DMS153 (cell line): ENCODE results near the gene MAD1L1.

ENCODE experiments used
- DNase-seq: peaks from one replicate; lab custom pipeline; 2025; lab: John Stamatoyannopoulos, UW

MAD1L1 gene

GRCh38 chr7:2104107-2104710, 128.5 kb downstream of the MAD1L1 start:
- no peak for DNase-seq

- DNase-seq: no peak
Observed at GRCh38 chr7:2103071-2103898, 129.5 kb downstream of the MAD1L1 start.

- no peak for DNase-seq
Observed at GRCh38 chr7:2102375-2102723, 130.4 kb downstream of the MAD1L1 start.

GRCh38 chr7:2101630-2102374, 130.9 kb downstream of the MAD1L1 start:
- DNase-seq: no peak

- DNase-seq: no peak
Observed at GRCh38 chr7:2100278-2101208, 132.2 kb downstream of the MAD1L1 start.

- no peak for DNase-seq
Observed at GRCh38 chr7:2099048-2099957, 133.4 kb downstream of the MAD1L1 start.

- no peak for DNase-seq
Observed at GRCh38 chr7:2098496-2098895, 134.2 kb downstream of the MAD1L1 start.

GRCh38 chr7:2098056-2098455, 134.7 kb downstream of the MAD1L1 start:
- DNase-seq: no peak

- no peak for DNase-seq
Observed at GRCh38 chr7:2097492-2097891, 135.3 kb downstream of the MAD1L1 start.

- no peak for DNase-seq
Observed at GRCh38 chr7:2096692-2097387, 135.9 kb downstream of the MAD1L1 start.

- DNase-seq: no peak
Observed at GRCh38 chr7:2095436-2095835, 137.3 kb downstream of the MAD1L1 start.

- DNase-seq: no peak
Observed at GRCh38 chr7:2094454-2095045, 138.2 kb downstream of the MAD1L1 start.

- DNase-seq: no peak
Observed at GRCh38 chr7:2093843-2094220, 138.9 kb downstream of the MAD1L1 start.

- no peak for DNase-seq
Observed at GRCh38 chr7:2093215-2093842, 139.4 kb downstream of the MAD1L1 start.

GRCh38 chr7:2092279-2092678, 140.5 kb downstream of the MAD1L1 start:
- DNase-seq: no peak

- no peak for DNase-seq
Observed at GRCh38 chr7:2090526-2091520, 141.9 kb downstream of the MAD1L1 start.

- no peak for DNase-seq
Observed at GRCh38 chr7:2088801-2089200, 143.9 kb downstream of the MAD1L1 start.

- no peak for DNase-seq
Observed at GRCh38 chr7:2087744-2088143, 145.0 kb downstream of the MAD1L1 start.
